AG09309 (cell line): Measurements from ENCODE around the gene ATP6V0A4.
"Not testable (repeated sequence)": the region's sequence is repeated elsewhere in the genome, so short reads cannot be mapped to it uniquely, and the experiment has no call there.

Experiments used
- DNase-seq: peaks from one replicate; pipeline ENCODE4 v3.0.0-alpha.2; 2010; ENCODE audit warnings: low read depth
- H3K4me3 ChIP-seq: 2 replicates; pipeline ENCODE4 v1.5.1; 2011; ENCODE audit warnings: mild to moderate bottlenecking, low read depth, low read length, moderate library complexity; ENCODE audit not compliant: control insufficient read depth
- TF ChIP-seq, protein P1 (sequence below): IDR thresholded peaks from 2 replicates; pipeline ENCODE4 v1.5.1; 2011; ENCODE audit warnings: mild to moderate bottlenecking, low read depth, low read length, inconsistent platforms; ENCODE audit not compliant: insufficient read depth, control insufficient read depth; ENCODE audit errors: missing control alignments

The ATP6V0A4 gene

DNA sequence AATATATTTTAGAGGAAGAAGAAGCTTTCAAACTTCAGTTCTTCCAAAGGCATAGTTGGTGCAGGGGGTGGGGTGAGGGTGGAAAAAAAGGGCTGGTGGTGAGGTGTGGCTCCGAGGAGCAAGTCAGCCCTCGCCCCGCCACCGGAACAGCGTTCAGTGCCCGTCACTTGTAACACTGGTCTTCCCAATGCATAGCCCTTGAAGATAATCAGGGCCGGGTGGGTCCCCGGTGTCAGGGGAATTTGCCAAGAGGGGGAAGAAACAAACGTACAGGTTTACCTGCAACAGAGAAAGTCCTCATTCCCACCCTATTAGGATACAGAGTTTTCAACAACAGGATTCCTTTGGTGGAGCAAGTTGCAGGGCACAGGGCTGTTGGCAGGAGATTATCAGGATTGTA, 98.3 kb downstream of the ATP6V0A4 start:
- no peak overlapping the region for H3K4me3 ChIP-seq
- TF ChIP-seq, protein P1, sequence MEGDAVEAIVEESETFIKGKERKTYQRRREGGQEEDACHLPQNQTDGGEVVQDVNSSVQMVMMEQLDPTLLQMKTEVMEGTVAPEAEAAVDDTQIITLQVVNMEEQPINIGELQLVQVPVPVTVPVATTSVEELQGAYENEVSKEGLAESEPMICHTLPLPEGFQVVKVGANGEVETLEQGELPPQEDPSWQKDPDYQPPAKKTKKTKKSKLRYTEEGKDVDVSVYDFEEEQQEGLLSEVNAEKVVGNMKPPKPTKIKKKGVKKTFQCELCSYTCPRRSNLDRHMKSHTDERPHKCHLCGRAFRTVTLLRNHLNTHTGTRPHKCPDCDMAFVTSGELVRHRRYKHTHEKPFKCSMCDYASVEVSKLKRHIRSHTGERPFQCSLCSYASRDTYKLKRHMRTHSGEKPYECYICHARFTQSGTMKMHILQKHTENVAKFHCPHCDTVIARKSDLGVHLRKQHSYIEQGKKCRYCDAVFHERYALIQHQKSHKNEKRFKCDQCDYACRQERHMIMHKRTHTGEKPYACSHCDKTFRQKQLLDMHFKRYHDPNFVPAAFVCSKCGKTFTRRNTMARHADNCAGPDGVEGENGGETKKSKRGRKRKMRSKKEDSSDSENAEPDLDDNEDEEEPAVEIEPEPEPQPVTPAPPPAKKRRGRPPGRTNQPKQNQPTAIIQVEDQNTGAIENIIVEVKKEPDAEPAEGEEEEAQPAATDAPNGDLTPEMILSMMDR = no peak
- DNase-seq = no peak

DNA sequence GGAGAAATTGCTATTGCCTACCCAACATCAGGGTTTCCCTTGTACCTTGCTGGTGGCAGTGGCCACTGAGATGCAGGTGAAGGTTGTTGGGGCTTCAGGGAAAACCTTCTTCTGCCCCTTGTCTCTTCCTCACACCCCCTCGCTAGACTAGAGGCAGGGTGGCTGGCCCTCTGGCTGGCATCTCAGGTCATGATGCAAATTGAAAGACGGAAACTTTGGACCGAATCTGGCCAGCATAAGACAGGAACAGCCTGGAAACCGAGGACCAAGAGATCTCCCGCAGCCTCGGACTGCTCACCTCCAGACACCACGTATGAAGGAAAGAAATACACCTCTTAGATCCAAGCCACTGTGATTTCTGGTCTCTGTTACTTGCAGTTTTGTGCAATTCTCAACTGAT, 99.7 kb downstream of the ATP6V0A4 start:
- H3K4me3 ChIP-seq = no peak overlapping the region
- no peak for DNase-seq
- TF ChIP-seq, protein P1 = no peak

DNA sequence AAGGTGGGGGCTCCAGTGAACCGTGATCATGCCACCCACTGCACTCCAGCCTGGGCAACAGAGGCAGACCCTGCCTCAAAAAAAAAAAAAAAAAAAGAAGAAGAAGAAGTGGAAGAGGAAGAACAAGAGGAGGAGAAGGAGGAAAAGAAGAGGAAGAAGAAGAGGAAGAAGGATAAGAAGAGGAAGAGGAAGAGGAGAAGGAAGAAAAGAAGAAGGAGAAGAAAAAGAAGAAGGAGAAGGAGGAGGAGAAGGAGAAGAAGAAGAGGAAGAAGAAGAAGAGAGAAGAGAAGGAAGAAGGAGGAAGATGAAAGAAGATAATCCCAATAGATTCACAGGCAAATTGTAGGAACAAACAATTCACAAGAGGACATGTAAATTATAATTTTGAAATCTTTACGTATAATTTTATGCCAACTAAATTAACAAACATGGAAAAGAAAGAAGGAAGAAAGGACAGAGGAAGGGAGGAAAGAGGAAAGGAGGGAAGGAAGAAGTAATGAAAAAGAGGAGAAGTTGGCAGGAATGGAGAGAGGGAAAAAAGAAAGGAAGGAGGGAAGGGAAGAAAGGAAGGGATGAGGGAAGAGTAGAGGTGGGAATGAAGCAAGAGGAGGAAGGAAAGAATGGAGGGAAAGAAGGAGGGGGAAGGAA, 100.3 kb downstream of the ATP6V0A4 start:
- TF ChIP-seq, protein P1 = no peak
- no peak overlapping the region for H3K4me3 ChIP-seq
- no peak for DNase-seq

DNA sequence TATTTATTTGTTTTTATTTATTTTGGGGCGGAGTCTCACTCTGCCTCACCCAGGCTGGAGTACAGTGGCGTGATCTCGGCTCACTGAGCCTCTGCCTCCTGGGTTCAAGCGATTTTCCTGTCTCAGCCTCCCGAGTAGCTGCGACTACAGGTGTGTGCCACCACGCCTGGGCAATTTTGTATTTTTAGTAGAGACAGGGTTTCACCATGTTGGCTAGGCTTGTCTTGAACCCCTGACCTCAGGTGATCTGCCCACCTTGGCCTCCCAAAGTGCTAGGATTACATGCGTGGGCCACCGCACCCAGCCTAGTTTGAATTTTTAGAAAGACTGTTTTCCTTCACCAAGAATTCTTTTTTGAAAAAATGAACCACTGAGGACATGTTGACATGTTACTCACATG, 102.2 kb downstream of the ATP6V0A4 start:
- H3K4me3 ChIP-seq, DNase-seq: not testable (repeated sequence)

DNA sequence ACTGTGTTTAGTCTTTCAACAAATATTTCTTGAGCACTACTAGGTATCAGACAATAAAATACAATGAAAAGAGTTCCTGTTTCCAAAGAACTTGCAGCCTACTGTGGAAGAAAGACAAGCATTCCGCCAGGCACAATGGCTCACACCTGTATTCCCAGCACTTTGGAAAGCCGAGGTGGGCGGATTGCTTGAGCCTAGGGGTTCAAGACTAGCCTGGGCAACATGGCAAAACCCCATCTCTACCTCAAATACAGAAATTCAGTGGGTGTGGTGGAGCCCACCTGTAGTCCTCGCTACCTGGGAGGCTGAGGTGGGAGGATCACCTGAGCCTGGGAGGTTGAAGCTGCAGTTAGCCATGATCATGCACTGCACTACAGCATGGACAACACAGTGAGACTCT, 102.9 kb downstream of the ATP6V0A4 start:
- no peak for DNase-seq
- no peak overlapping the region for H3K4me3 ChIP-seq
- TF ChIP-seq, protein P1 = no peak

DNA sequence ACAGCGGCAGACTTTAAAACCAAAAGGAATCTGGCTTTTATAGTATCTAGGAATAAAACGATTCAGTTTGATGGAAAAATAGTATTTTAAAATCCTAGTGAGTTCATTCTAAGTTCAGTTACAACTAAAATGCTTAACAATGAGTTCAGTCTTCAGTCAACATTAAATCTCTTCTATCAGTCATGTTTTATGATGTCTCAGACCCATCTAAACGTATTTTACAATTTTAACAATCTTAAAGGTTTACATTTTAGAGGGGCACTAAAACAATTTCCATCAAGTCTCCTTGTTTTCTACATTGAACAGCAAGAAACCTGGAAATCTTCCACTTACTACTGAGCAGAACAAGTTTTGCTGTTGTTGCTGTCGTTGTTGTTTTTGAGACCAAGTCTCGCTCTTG, 106.8 kb downstream of the ATP6V0A4 start:
- H3K4me3 ChIP-seq = no peak overlapping the region
- TF ChIP-seq, protein P1 = no peak
- DNase-seq = no peak

DNA sequence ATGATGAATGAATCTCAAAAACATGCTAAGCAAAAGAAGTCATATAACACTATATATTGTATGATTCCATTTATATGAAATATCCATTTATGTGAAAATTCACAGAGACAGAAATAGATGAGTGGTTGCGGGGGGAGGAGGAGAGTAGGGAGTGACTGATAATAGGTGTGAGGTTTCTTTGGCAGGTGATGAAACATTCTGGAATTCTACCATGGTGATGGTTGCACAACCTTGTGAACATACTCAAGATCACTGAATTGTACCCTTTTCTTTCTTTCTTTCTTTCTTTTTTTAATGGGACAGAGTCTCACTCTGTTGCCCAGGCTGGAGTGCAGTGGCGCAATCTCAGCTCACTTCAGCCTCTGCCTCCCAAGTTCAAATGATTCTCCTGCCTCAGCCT, 107.5 kb downstream of the ATP6V0A4 start:
- TF ChIP-seq, protein P1 = no peak
- no peak for DNase-seq
- no peak overlapping the region for H3K4me3 ChIP-seq

DNA sequence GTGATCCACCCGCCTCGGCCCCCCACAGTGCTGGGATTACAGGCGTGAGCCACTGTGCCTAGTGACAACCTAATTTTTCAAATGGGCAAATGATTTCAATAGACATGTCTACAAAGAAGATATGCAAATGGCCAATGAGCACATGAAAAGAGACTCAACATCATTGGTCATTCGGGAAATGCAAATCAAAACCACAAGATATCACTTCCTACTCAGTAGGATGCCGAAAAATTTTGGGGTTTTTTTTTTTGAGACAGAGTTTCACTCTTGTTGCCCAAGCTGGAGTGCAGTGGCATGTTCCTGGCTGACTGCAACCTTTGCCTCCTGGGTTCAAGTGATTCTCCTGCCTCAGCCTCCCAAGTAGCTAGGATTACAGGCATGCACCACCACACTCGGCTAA, 110.0 kb downstream of the ATP6V0A4 start:
- not testable (repeated sequence) for DNase-seq, H3K4me3 ChIP-seq
